ENCODE results near the gene RBM39. TPM values are rescaled to one million over a fixed set of nuclear protein-coding genes. Genes with fewer than 3 reads are reported as not detected.
"Not testable (repeated sequence)": the region's sequence is repeated elsewhere in the genome, so short reads cannot be mapped to it uniquely, and the experiment has no call there.

RBM39 gene
- total RNA-seq, 2 experiments from 2014 or later = 317 to 321 TPM

DNA sequence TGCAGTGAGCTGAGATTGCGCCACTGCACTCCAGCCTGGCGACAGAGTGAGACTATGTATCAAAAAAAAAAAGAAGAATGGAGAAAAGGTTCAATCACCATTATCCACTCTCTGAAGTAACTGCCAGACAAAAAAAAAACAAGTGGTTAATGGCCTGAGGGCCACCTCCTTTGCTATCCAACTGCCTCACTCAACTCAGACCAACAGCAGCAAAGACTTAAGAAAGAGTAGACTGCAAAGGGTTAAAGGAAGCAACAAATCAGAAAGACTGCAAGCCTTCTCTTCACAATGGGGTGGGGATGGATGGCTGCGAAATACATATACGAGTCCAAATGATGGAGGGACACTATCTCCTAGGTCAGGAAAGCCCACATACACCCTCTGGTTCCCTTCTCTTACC, 46.1 kb downstream of the RBM39 start:
- TF ChIP-seq, protein P1, sequence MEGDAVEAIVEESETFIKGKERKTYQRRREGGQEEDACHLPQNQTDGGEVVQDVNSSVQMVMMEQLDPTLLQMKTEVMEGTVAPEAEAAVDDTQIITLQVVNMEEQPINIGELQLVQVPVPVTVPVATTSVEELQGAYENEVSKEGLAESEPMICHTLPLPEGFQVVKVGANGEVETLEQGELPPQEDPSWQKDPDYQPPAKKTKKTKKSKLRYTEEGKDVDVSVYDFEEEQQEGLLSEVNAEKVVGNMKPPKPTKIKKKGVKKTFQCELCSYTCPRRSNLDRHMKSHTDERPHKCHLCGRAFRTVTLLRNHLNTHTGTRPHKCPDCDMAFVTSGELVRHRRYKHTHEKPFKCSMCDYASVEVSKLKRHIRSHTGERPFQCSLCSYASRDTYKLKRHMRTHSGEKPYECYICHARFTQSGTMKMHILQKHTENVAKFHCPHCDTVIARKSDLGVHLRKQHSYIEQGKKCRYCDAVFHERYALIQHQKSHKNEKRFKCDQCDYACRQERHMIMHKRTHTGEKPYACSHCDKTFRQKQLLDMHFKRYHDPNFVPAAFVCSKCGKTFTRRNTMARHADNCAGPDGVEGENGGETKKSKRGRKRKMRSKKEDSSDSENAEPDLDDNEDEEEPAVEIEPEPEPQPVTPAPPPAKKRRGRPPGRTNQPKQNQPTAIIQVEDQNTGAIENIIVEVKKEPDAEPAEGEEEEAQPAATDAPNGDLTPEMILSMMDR (IDR thresholded peaks at IDR 0.05) = no peak
- Mint-ChIP-seq H3K36me3 (ENCODE audit: low read depth) (peaks cover 33% of the 10 kb centered on the region), H3K4me3 (no peak overlapping the region), H3K27me3 (no peaks in the 10 kb centered on the region), H3K27ac (no peak overlapping the region), H3K4me1 (ENCODE audit: low read depth) (peaks cover 23% of the 10 kb centered on the region), H3K9me3 (no peaks in the 10 kb centered on the region)
- DNase-seq (no peak), ATAC-seq (no peak)
- intact Hi-C loops (cut with micrococcal nuclease) = loop anchor here (5.0 kb wide), 1 partner anchor 36 kb away; no protein-coding TSS in a partner anchor
- ChIA-PET CTCF (no interaction called here), POLR2A (interaction anchor here (0.9 to 1.6 kb wide), 2 partner anchors 19 to 93 kb away, joined by 3 read pairs; no protein-coding TSS in a partner anchor)

DNA sequence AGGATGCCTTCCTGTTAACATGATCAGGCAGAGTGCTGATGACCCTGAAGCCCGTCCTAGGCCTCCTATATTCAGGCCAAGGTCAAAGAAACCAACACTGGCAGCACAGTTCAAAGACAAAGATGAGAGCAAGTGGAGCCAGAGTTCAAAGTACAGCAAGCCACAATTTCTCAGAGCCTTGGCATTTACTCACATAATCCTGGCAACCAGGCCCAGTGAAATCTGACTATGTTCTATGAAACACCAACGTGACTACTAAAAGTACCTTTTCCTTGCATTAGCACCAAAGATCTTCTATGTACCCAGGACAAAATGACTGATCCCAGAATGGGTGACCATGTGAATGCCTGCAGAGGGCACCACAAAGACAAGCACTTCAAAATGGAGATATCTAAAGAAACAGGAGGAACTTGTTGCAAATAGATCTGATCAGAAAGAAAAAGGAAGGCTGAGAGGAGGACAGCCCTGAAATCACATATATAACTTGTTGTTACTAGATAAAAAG, 46.8 kb downstream of the RBM39 start:
- TF ChIP-seq, protein P1 (IDR thresholded peaks at IDR 0.05) = no peak
- peaks cover 32% of the 10 kb centered on the region for H3K36me3 Mint-ChIP-seq (ENCODE audit: low read depth)

DNA sequence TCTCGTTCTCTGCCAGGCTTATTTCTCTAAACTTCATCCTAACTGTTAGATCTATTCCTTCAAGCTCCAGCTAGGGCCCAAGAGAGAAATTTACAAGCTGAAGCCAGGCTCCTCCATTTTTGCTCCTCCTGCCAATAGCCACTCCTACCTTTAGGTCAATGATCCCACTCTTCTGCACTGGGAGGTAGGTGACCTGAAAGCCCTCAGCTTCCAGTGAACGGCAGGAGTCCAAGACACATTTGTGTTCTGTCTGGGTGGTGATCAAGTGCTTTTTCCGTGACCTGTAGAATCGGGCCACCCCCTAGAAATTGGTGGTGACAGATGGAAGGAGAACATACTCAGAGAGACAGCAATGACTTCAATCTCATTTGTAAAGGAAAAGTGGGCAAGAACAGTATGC, 51.8 kb downstream of the RBM39 start:
- H3K36me3 Mint-ChIP-seq (ENCODE audit: low read depth) = peaks cover 25% of the 10 kb centered on the region
- ATAC-seq = no peak
- intact Hi-C loops (cut with micrococcal nuclease) = no loop called here
- H3K27ac Mint-ChIP-seq = peak overlapping the region; percentile 8
- no peak for DNase-seq
- H3K4me1 Mint-ChIP-seq (ENCODE audit: low read depth) = no peaks in the 10 kb centered on the region
- ChIA-PET POLR2A (interaction anchor here (0.6 to 0.8 kb wide), 2 partner anchors 29 to 50 kb away, joined by 3 read pairs; no protein-coding TSS in a partner anchor), CTCF (no interaction called here)
- H3K27me3 Mint-ChIP-seq = no peaks in the 10 kb centered on the region
- H3K9me3 Mint-ChIP-seq = no peaks in the 10 kb centered on the region
- no peak overlapping the region for H3K4me3 Mint-ChIP-seq
- TF ChIP-seq, protein P1 (IDR thresholded peaks at IDR 0.05) = no peak

More for the DNA sequence above, 46.8 kb downstream of the RBM39 start:
- ChIA-PET POLR2A (no interaction called here), CTCF (no interaction called here)
- Mint-ChIP-seq H3K27me3 (no peaks in the 10 kb centered on the region), H3K4me3 (no peak overlapping the region), H3K9me3 (no peaks in the 10 kb centered on the region), H3K27ac (no peak overlapping the region), H3K4me1 (ENCODE audit: low read depth) (peaks cover 16% of the 10 kb centered on the region)
- intact Hi-C loops (cut with micrococcal nuclease) = loop anchor here (5.0 kb wide), 1 partner anchor 37 kb away; no protein-coding TSS in a partner anchor
- DNase-seq = no peak
- no peak for ATAC-seq

DNA sequence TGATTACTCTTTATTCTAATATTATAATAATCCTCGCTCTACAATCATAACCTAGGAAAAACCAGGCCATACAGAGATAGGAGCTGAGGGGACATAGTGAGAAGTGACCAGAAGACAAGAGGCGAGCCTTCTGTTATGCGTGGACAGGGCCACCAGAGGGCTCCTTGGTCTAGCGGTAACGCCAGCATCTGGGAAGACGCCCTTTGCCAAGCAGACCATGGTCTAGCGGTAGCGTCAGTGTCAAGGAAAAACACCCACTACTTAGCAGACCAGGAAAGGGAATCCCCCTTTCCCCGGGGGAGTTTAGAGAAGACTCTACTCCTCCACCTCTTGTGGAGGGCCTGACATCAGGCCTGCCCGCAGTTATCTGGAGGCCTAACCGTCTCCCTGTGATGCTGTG, 55.2 kb downstream of the RBM39 start:
- H3K27ac Mint-ChIP-seq; ATAC-seq; intact Hi-C loops (cut with micrococcal nuclease); H3K9me3 Mint-ChIP-seq; H3K27me3 Mint-ChIP-seq; H3K4me3 Mint-ChIP-seq; H3K4me1 Mint-ChIP-seq (ENCODE audit: low read depth): not testable (repeated sequence)
- peak; percentile 36 for DNase-seq
- POLR2A ChIA-PET = interaction anchor here (1.0 to 3.4 kb wide), 4 partner anchors 17 to 25 kb away, joined by 3 to 10 read pairs (median 4); partner anchors contain the start of genes CPNE1 and RBM12
- H3K36me3 Mint-ChIP-seq (ENCODE audit: low read depth) = peaks cover 21% of the 10 kb centered on the region
- TF ChIP-seq, protein P1 (IDR thresholded peaks at IDR 0.05) = peak; percentile 38
- CTCF ChIA-PET = interaction anchor here (1.2 kb wide), 1 partner anchor 11 kb away, joined by 4 read pairs; no protein-coding TSS in a partner anchor

DNA sequence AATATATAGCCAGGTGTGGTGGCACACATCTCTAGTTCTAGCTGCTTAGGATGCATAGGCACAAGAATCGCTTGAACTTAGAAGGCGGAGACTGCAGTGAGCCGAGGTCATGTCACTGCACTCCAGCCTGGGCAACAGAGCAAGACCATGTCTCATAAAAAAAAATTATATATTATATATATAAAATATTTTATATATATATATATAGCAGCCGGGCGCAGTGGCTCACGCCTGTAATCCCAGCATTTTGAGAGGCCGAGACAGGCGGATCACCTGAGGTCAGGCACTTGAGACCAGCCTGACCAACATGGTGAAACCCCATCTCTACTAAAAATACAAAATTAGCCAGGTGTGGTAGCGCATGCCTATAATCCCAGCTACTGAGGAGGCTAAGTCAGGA, 56.7 kb downstream of the RBM39 start:
- H3K4me1 Mint-ChIP-seq (ENCODE audit: low read depth); DNase-seq; H3K4me3 Mint-ChIP-seq; H3K9me3 Mint-ChIP-seq; H3K27ac Mint-ChIP-seq; ATAC-seq; intact Hi-C loops (cut with micrococcal nuclease); H3K27me3 Mint-ChIP-seq: not testable (repeated sequence)
- ChIA-PET CTCF (interaction anchor here (1.1 kb wide), 1 partner anchor 9 kb away, joined by 4 read pairs; no protein-coding TSS in a partner anchor), POLR2A (interaction anchor here (1.3 to 3.4 kb wide), 2 partner anchors 16 to 22 kb away, joined by 4 to 10 read pairs; partner anchors contain the start of genes CPNE1 and RBM12)
- peaks cover 18% of the 10 kb centered on the region for H3K36me3 Mint-ChIP-seq (ENCODE audit: low read depth)

Data from activated CD8-positive, alpha-beta T cell treated with anti-CD3 and anti-CD28 coated beads for 36 hours (primary cell).